Esophagus squamous epithelium (tissue), 5 donors: Measurements from ENCODE around the gene NAV2. TPM values are rescaled to one million over a fixed set of nuclear protein-coding genes. Genes with fewer than 3 reads are reported as not detected.

Experiments used
- DNase-seq: peaks from one replicate; lab custom pipeline; 2025; lab: John Stamatoyannopoulos, UW
- H3K27ac ChIP-seq, 4 donors: fragments of 200-600 bp; sonication (generic); one replicate each; pipeline ENCODE4 v1.5.1; 2016 to 2019; ENCODE audit warnings: mild to moderate bottlenecking in 1 of 4
- H3K27me3 ChIP-seq, 4 donors: fragments of 200-600 bp; sonication (generic); 1 replicate in 3 of 4; 2 replicates in 1 of 4; pipeline versions ENCODE4 v1.5.1 to v1.6.0; 2017 to 2021; ENCODE audit warnings: antibody characterized with exemption in 1 of 4
- H3K36me3 ChIP-seq, 3 donors: fragments of 200-600 bp; sonication (generic); one replicate each; pipeline ENCODE4 v1.5.1; 2016 to 2019
- H3K4me1 ChIP-seq, 3 donors: fragments of 200-600 bp; sonication (generic); one replicate each; pipeline ENCODE4 v1.5.1; 2017 to 2019
- H3K4me3 ChIP-seq, 4 donors: fragments of 200-600 bp; sonication (generic); 1 replicate in 3 of 4; 2 replicates in 1 of 4; pipeline ENCODE4 v1.5.1; 2016 to 2019; ENCODE audit warnings: mild to moderate bottlenecking in 2 of 4, moderate library complexity in 1 of 4
- H3K9me3 ChIP-seq, 3 donors: fragments of 200-600 bp; sonication (generic); one replicate each; pipeline ENCODE4 v1.5.1; 2016 to 2019
- CTCF ChIP-seq, 6 experiments: fragments of 450-650 bp in 4 of 6; fragments of 200-600 bp in 2 of 6; sonication (generic) in 2 of 6; IDR thresholded peaks; one replicate each; pipeline ENCODE4 v1.5.1; 2016 to 2019; ENCODE audit warnings: antibody characterized with exemption in 6 of 6, mild to moderate bottlenecking in 4 of 6, moderate library complexity in 4 of 6
- POLR2A ChIP-seq, 4 donors: fragments of 450-650 bp; IDR thresholded peaks; one replicate each; pipeline ENCODE4 v1.6.1; 2017; ENCODE audit warnings: antibody characterized with exemption in 4 of 4, mild to moderate bottlenecking in 4 of 4, moderate library complexity in 3 of 4
- WGBS, 2 donors: methylation state at CpG; one replicate each; pipeline ENCODE4 v1.1.5; 2018; 5-methylcytosine and 5-hydroxymethylcytosine counted together
- intact Hi-C: fragments of 100-400 bp; cut with DNase I; formaldehyde crosslinking; loops from one replicate; pipeline ENCODE4 v1.15.0; 2022
- total RNA-seq, 4 donors: library from RNA; depleted of rRNA; stranded (reverse); fragments of >200 nt; gene quantifications; one replicate each; pipeline ENCODE4 v1.1.0, GENCODE V29; 2016
- donor health status: DM: yes; HTN: yes; CAD: no.

Gene NAV2
- total RNA-seq, 4 donors from 2014 or later = 4.9 to 19.1 (median 14.6) TPM

- no peaks in the 10 kb centered on the region for H3K9me3 ChIP-seq
- no peak overlapping the region for H3K27ac ChIP-seq
- H3K4me3 ChIP-seq = no peak overlapping the region
- TF ChIP-seq POLR2A (IDR thresholded peaks at IDR 0.05) (no peak), CTCF (IDR thresholded peaks at IDR 0.05) (no peak)
- H3K36me3 ChIP-seq = peaks cover 0 to 89% (median 10%) of the 10 kb centered on the region in 3 donors
- intact Hi-C loops = no loop called here
- no peak for DNase-seq
- H3K27me3 ChIP-seq = no peaks in the 10 kb centered on the region
- peaks cover 0 to 3% (median 0%) of the 10 kb centered on the region in 3 donors for H3K4me1 ChIP-seq
- WGBS, 2 donors = 76 to 83% methylated on average over 5 of the region's 5 CpGs
These were observed 329.5 kb downstream of the NAV2 start for GRCh38 chr11:20042045-20042639.

GRCh38 chr11:20042811-20043341, 330.2 kb downstream of the NAV2 start:
- H3K36me3 ChIP-seq = peaks cover 0 to 82% (median 10%) of the 10 kb centered on the region in 3 donors
- H3K9me3 ChIP-seq = no peaks in the 10 kb centered on the region
- 60 to 77% methylated on average over 10 to 11 of the region's 11 CpGs for WGBS, 2 donors
- intact Hi-C loops = no loop called here
- no peak overlapping the region for H3K27ac ChIP-seq
- TF ChIP-seq CTCF (IDR thresholded peaks at IDR 0.05) (no peak), POLR2A (IDR thresholded peaks at IDR 0.05) (no peak)
- H3K27me3 ChIP-seq = no peaks in the 10 kb centered on the region
- DNase-seq = no peak
- no peak overlapping the region for H3K4me3 ChIP-seq
- H3K4me1 ChIP-seq = peaks cover 0 to 7% (median 3%) of the 10 kb centered on the region in 3 donors

GRCh38 chr11:20043992-20044391, 331.4 kb downstream of the NAV2 start:
- intact Hi-C loops = no loop called here

GRCh38 chr11:20045098-20045688, 332.6 kb downstream of the NAV2 start:
- no peaks in the 10 kb centered on the region for H3K27me3 ChIP-seq
- H3K36me3 ChIP-seq = peaks cover 0 to 82% (median 12%) of the 10 kb centered on the region in 3 donors
- DNase-seq = no peak
- no peaks in the 10 kb centered on the region for H3K9me3 ChIP-seq
- 89 to 91% methylated on average over 7 to 9 of the region's 19 CpGs for WGBS, 2 donors
- peaks cover 4 to 30% (median 9%) of the 10 kb centered on the region in 3 donors for H3K4me1 ChIP-seq
- intact Hi-C loops = no loop called here
- TF ChIP-seq POLR2A (IDR thresholded peaks at IDR 0.05) (no peak), CTCF (IDR thresholded peaks at IDR 0.05) (no peak)
- no peak overlapping the region for H3K27ac ChIP-seq
- H3K4me3 ChIP-seq = no peak overlapping the region

More at GRCh38 chr11:20043992-20044391, 331.4 kb downstream of the NAV2 start:
- H3K9me3 ChIP-seq = no peaks in the 10 kb centered on the region
- no peak overlapping the region for H3K27ac ChIP-seq
- no peak for DNase-seq
- no peaks in the 10 kb centered on the region for H3K27me3 ChIP-seq
- peaks cover 0 to 18% (median 3%) of the 10 kb centered on the region in 3 donors for H3K4me1 ChIP-seq
- no peak for TF ChIP-seq POLR2A (IDR thresholded peaks at IDR 0.05)
- TF ChIP-seq CTCF (IDR thresholded peaks at IDR 0.05) = no peak
- H3K4me3 ChIP-seq = no peak overlapping the region
- peaks cover 0 to 82% (median 14%) of the 10 kb centered on the region in 3 donors for H3K36me3 ChIP-seq
- 92 to 97% methylated on average over 11 to 13 of the region's 13 CpGs for WGBS, 2 donors

- no peak overlapping the region for H3K27ac ChIP-seq
- H3K36me3 ChIP-seq = peaks cover 0 to 70% (median 12%) of the 10 kb centered on the region in 3 donors
- no peaks in the 10 kb centered on the region for H3K9me3 ChIP-seq
- no peak for DNase-seq
- WGBS, 2 donors = 60 to 68% methylated on average over 3 of the region's 3 CpGs
- TF ChIP-seq POLR2A (IDR thresholded peaks at IDR 0.05) = no peak
- TF ChIP-seq CTCF (IDR thresholded peaks at IDR 0.05) = no peak
- H3K27me3 ChIP-seq = no peaks in the 10 kb centered on the region
- H3K4me1 ChIP-seq = peaks cover 6 to 42% (median 18%) of the 10 kb centered on the region in 3 donors
- H3K4me3 ChIP-seq = no peak overlapping the region
- intact Hi-C loops = no loop called here
These were observed 333.8 kb downstream of the NAV2 start for GRCh38 chr11:20046416-20046815.
